HG03175 (cell line): ENCODE results near the gene SLC25A45.

Experiments used
- ATAC-seq: cut with Tn5 transposase; IDR thresholded peaks from one replicate; pipeline ENCODE4 v1.9.1; 2021; ENCODE audit warnings: mild to moderate bottlenecking, moderate library complexity; ENCODE audit not compliant: unreplicated experiment

Gene SLC25A45

GRCh38 chr11:65382033-65382803 is at the start of gene SLC25A45:
Gene SLC25A45 (minus strand): TSS chr11:65382646. CDS start chr11:65381951, 695 bp downstream.
- ATAC-seq, result peak; percentile 52

DNA sequence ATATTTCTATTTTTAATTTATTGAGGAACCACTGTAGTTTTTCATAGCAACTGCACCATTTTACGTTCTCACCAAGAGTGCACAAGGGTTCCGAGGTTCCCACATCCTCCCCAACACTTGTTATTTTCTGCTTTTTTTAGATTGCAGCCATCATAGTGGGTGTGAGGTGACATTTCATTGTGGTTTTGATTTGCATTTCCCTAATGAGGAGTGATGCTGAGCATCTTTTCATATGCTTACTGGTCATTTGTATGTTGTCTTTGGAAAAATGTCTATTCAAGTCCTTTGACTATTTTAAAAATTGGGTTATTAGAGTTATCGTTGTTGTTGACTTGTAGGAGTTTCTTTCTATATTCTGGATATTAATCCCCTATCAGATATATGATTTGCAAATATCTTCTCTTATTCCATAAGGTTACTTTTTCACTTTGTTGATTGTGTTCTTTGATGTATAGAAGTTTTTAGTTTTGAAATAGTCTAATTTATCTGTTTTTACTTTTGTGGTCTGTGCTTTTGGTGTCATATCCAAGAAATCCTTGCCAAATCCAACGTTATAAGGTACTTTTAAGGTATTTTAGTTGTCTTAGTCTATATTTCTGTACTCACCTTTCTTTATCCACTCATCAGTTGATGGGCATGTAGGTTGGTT is 49.1 kb upstream of the SLC25A45 start:
- ATAC-seq, result peak; percentile 41

GRCh38 chr11:65430406-65431217 is 48.2 kb upstream of the SLC25A45 start:
- no peak for ATAC-seq

GRCh38 chr11:65429724-65430405 is 47.4 kb upstream of the SLC25A45 start:
- no peak for ATAC-seq

DNA sequence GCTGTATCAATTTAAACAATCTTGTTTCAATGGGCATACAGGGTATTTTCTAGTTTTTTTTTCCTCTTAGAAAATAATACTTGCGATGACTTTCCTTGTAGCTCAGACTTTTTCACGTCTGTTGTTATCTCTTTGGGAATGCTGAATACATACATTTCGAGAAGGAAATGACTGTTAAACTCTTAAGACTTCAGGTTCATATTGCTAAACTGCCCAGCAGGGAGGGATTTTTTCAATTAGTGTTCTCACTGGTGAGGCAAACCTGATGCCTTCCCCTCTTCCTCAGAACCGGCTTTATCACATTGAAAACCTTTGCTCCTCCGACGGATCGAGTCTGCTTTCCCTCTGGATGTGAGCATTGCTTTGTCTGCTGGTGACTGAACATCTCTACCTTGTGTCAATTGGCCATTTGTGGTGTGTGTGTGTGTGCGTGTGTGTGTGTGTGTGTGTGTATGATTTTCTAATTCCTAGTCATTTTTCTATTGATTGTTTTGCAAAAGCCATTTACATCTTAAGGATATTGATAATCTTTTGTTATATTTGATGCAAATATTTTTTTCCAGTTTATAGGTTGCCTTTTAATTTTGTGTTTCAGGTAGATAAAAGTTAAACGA is 46.7 kb upstream of the SLC25A45 start:
- ATAC-seq, result no peak

GRCh38 chr11:65428578-65429067 is 46.2 kb upstream of the SLC25A45 start:
- ATAC-seq, result no peak

DNA sequence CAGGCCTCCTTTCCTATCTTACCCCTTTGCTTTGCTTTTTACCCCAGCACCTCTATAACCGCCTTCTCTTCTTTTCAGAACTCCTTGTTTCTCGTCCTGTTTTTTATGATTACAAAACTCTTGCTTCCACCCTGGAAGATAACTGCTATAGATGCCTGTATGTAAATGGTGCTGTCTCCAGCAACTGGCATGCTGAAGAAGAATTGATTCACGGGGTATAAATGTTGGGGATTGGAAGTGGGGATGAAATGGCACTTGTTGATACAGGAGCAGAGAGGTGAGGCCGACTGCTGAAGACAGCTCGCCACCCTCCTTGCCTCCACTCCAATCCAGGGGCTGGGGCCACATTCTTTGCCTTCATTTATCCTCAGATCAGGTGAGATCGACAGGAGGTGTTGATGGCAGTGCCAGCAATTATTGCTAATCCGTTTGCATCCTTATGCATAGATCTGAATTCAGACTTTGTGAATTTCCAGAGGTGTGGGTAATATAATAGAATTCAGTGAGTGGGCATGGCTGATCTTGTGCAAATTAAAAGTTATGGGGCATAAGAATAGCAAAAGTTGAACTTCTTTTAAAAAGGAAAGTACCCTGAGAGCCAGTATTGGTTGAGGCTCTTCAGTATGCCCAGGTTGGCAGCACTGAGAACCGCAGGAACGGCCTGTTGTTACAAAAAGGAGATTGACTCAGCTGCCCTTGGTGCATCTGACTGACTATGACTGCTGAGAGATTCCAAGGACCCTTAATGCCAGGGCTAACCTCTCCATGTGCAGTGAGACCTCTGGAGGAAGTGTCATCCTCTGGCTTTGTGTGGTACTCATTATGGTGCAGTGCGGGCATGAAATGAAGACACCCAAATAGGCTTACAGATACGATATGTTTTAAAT is 45.5 kb upstream of the SLC25A45 start:
- no peak for ATAC-seq

DNA sequence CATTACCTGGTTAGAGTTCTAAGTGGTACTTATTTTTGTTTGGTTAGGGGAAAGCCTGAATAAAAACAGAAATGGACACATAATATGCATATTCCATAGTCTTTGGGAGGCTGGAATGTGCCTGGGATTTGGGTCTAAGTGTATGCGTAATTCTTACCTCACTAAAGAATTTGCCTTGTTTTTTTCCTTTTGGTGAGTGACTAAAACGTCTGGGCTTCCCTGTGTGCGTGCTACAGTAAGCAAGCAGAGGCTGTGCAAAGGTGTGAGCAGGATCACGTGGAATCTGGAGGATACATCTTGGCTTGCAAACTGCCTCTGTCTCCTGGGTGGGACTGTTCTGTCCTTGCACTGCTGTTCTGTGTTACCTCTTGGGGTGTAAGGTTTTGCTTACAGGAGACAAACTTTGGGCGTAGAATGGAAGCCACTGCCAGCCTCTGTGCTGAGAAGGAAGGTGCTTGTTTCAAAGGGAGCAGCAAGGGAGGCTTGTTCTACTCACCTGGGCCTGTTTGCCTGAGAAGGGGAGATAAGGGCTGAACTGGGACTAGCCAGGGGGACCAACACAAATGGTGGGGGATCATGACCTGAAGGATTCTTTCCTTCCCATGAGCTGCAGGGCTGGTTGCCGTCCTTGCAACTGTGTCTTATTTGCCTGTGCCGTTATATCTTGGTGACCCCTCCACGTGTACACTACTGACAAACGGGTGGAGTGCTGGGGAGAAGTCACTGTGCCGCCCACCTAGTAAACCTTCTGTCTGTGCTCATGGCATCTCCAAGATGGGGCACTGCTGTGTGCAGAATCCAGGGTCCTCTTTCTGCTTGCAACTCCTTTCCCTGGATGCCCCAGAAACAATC is 44.6 kb upstream of the SLC25A45 start:
- no peak for ATAC-seq

DNA sequence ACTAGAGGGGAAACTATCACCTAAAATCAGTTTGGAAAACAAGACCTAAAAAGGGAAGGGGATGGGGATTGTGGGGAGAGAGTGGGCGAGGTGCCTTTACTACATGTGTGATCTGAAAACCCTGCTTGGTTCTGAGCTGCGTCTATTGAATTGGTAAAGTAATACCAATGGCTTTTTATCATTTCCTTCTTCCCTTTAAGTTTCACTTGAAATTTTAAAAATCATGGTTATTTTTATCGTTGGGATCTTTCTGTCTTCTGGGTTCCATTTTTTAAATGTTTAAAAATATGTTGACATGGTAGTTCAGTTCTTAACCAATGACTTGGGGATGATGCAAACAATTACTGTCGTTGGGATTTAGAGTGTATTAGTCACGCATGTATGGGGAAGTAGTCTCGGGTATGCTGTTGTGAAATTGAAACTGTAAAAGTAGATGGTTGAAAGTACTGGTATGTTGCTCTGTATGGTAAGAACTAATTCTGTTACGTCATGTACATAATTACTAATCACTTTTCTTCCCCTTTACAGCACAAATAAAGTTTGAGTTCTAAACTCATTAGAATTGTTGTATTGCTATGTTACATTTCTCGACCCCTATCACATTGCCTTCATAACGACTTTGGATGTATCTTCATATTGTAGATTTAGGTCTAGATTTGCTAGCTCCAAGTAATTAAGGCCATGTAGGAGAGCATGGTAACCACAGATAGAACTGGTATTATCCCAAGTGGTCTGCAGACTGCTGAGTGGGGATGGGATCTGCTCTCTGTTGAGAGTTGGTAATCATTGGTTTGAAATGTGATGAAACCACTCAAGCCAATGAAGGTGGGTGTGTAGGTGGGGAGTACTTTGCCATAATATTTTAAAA is 43.8 kb upstream of the SLC25A45 start:
- no peak for ATAC-seq

- ATAC-seq, result no peak
These were observed 42.9 kb upstream of the SLC25A45 start for GRCh38 chr11:65425105-65425970.

DNA sequence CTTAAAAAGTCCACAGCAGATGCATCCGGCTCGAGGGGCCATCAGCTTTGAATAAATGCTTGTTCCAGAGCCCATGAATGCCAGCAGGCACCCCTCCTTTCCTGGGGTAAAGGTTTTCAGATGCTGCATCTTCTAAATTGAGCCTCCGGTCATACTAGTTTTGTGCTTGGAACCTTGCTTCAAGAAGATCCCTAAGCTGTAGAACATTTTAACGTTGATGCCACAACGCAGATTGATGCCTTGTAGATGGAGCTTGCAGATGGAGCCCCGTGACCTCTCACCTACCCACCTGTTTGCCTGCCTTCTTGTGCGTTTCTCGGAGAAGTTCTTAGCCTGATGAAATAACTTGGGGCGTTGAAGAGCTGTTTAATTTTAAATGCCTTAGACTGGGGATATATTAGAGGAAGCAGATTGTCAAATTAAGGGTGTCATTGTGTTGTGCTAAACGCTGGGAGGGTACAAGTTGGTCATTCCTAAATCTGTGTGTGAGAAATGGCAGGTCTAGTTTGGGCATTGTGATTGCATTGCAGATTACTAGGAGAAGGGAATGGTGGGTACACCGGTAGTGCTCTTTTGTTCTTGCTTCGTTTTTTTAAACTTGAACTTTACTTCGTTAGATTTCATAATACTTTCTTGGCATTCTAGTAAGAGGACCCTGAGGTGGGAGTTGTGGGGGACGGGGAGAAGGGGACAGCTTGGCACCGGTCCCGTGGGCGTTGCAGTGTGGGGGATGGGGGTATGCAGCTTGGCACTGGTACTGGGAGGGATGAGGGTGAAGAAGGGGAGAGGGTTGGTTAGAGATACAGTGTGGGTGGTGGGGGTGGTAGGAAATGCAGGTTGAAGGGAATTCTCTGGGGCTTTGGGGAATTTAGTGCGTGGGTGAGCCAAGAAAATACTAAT is 42.0 kb upstream of the SLC25A45 start:
- no peak for ATAC-seq

GRCh38 chr11:65423516-65424204 is 41.2 kb upstream of the SLC25A45 start:
- ATAC-seq, result no peak

- peak; percentile 23 for ATAC-seq
These were observed 40.4 kb upstream of the SLC25A45 start, which contains the start of gene NEAT1 for GRCh38 chr11:65422633-65423515. Gene NEAT1 (plus strand): TSS chr11:65422798.
